Tibial nerve (tissue), 3 donors: Measurements from ENCODE around the gene MAOA.

Experiments used
- CTCF ChIP-seq, 5 experiments: fragments of 200-600 bp in 3 of 5; fragments of 450-650 bp in 2 of 5; sonication (generic) in 3 of 5; IDR thresholded peaks; one replicate each; pipeline ENCODE4 v1.5.1; 2016 to 2019; ENCODE audit warnings: antibody characterized with exemption in 5 of 5, mild to moderate bottlenecking in 3 of 5, moderate library complexity in 2 of 5
- POLR2A ChIP-seq, 2 donors: fragments of 450-650 bp; IDR thresholded peaks; one replicate each; pipeline ENCODE4 v1.6.1; 2017; ENCODE audit warnings: antibody characterized with exemption in 2 of 2, mild to moderate bottlenecking in 2 of 2, moderate library complexity in 2 of 2

GRCh38 chrX:43758044-43758443, 101.9 kb downstream of the MAOA start:
- TF ChIP-seq CTCF (IDR thresholded peaks at IDR 0.05) (no peak), POLR2A (IDR thresholded peaks at IDR 0.05) (no peak)
